ENCODE data around the gene GPX4. TPM values are rescaled to one million over a fixed set of nuclear protein-coding genes. Genes with fewer than 3 reads are reported as not detected.

The GPX4 gene
- total RNA-seq, 2 donors from 2014 or later = 152 to 157 TPM

- Histone ChIP-seq H3K27ac (no peak overlapping the region), H3K36me3 (replicated peaks in 1 of 2; ENCODE audit: insufficient read depth in 1 of 2, low read depth in 2 of 2) (peaks cover 17 to 57% of the 10 kb centered on the region in 2 donors), H3K9me3 (no peaks in the 10 kb centered on the region), H3K4me3 (no peak overlapping the region), H3K4me1 (no peaks in the 10 kb centered on the region), H3K27me3 (no peaks in the 10 kb centered on the region)
- no peak for TF ChIP-seq POLR2A (IDR thresholded peaks at IDR 0.05)
- TF ChIP-seq, protein P1, sequence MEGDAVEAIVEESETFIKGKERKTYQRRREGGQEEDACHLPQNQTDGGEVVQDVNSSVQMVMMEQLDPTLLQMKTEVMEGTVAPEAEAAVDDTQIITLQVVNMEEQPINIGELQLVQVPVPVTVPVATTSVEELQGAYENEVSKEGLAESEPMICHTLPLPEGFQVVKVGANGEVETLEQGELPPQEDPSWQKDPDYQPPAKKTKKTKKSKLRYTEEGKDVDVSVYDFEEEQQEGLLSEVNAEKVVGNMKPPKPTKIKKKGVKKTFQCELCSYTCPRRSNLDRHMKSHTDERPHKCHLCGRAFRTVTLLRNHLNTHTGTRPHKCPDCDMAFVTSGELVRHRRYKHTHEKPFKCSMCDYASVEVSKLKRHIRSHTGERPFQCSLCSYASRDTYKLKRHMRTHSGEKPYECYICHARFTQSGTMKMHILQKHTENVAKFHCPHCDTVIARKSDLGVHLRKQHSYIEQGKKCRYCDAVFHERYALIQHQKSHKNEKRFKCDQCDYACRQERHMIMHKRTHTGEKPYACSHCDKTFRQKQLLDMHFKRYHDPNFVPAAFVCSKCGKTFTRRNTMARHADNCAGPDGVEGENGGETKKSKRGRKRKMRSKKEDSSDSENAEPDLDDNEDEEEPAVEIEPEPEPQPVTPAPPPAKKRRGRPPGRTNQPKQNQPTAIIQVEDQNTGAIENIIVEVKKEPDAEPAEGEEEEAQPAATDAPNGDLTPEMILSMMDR (IDR thresholded peaks at IDR 0.05) = no peak
- intact Hi-C loops (cut with DNase I) = no loop called here
- ATAC-seq (no peak), DNase-seq (no peak)
- 89 to 93% methylated on average over 3 to 9 of the region's 10 CpGs for WGBS, 2 donors
Measured at GRCh38 chr19:1121395-1121794, 17.6 kb downstream of the GPX4 start.

GRCh38 chr19:1122021-1122971 is 18.5 kb downstream of the GPX4 start:
- no peaks in the 10 kb centered on the region for H3K27me3 ChIP-seq
- TF ChIP-seq, protein P1 (IDR thresholded peaks at IDR 0.05) = no peak
- H3K36me3 ChIP-seq (replicated peaks in 1 of 2; ENCODE audit: insufficient read depth in 1 of 2, low read depth in 2 of 2) = peaks cover 19 to 55% of the 10 kb centered on the region in 2 donors
- H3K9me3 ChIP-seq = no peaks in the 10 kb centered on the region
- intact Hi-C loops (cut with DNase I) = no loop called here
- H3K27ac ChIP-seq = no peak overlapping the region
- ATAC-seq (no peak), DNase-seq (no peak)
- WGBS, 2 donors = 93 to 95% methylated on average over 44 to 51 of the region's 63 CpGs
- H3K4me3 ChIP-seq = no peak overlapping the region
- no peaks in the 10 kb centered on the region for H3K4me1 ChIP-seq

- intact Hi-C loops (cut with DNase I) = no loop called here
- ATAC-seq (peak; percentile 41), DNase-seq (peak in 3 of 4 donors; percentile 49 to 55 (median 53))
- Histone ChIP-seq H3K27ac (no peak overlapping the region), H3K27me3 (no peaks in the 10 kb centered on the region), H3K4me3 (no peak overlapping the region), H3K9me3 (no peaks in the 10 kb centered on the region), H3K4me1 (no peaks in the 10 kb centered on the region), H3K36me3 (replicated peaks in 1 of 2; ENCODE audit: insufficient read depth in 1 of 2, low read depth in 2 of 2) (peaks cover 21 to 51% of the 10 kb centered on the region in 2 donors)
- WGBS, 2 donors = 68 to 83% methylated on average over 15 to 21 of the region's 21 CpGs
- TF ChIP-seq, protein P1 (IDR thresholded peaks at IDR 0.05) = no peak
- TF ChIP-seq POLR2A (IDR thresholded peaks at IDR 0.05) = no peak
Measured at GRCh38 chr19:1122972-1123363, 19.2 kb downstream of the GPX4 start.

GRCh38 chr19:1123381-1123780 is 19.6 kb downstream of the GPX4 start:
- no peak overlapping the region for H3K27ac ChIP-seq
- ATAC-seq = no peak

More at GRCh38 chr19:1123381-1123780, 19.6 kb downstream of the GPX4 start:
- Histone ChIP-seq H3K27me3 (no peaks in the 10 kb centered on the region), H3K4me1 (no peaks in the 10 kb centered on the region), H3K4me3 (no peak overlapping the region), H3K9me3 (no peaks in the 10 kb centered on the region), H3K36me3 (replicated peaks in 1 of 2; ENCODE audit: insufficient read depth in 1 of 2, low read depth in 2 of 2) (peaks cover 19 to 51% of the 10 kb centered on the region in 2 donors)
- WGBS, 2 donors = 94% methylated on average over 6 to 20 of the region's 20 CpGs
- TF ChIP-seq, protein P1 (IDR thresholded peaks at IDR 0.05) = no peak
- TF ChIP-seq POLR2A (IDR thresholded peaks at IDR 0.05) = no peak
- intact Hi-C loops (cut with DNase I) = no loop called here
- no peak for DNase-seq

All from body of pancreas (tissue), 4 donors.